HUDEP-2 (cell line): Measurements from ENCODE around the gene TMEM30A.

Experiments used
- DNase-seq, 76 experiments: peaks; one replicate each; lab custom pipeline; 2025; ENCODE audit not compliant: unreplicated experiment in 76 of 76; lab: John Stamatoyannopoulos, UW

Gene TMEM30A

GRCh38 chr6:75266716-75267291 is 17.8 kb downstream of the TMEM30A start:
- DNase-seq, result peak in 12 of 76 experiments; percentile 10 to 49 (median 25)

GRCh38 chr6:75263401-75263750 is 21.2 kb downstream of the TMEM30A start:
- no peak for DNase-seq

GRCh38 chr6:75262716-75263400 is 21.7 kb downstream of the TMEM30A start:
- no peak for DNase-seq

- no peak for DNase-seq
These were observed 23.3 kb downstream of the TMEM30A start for GRCh38 chr6:75261299-75261698.

GRCh38 chr6:75257343-75258087 is 27.1 kb downstream of the TMEM30A start:
- no peak for DNase-seq

- DNase-seq, result no peak
These were observed 34.0 kb downstream of the TMEM30A start for GRCh38 chr6:75250552-75250951.

- DNase-seq, result no peak
These were observed 34.8 kb downstream of the TMEM30A start for GRCh38 chr6:75249837-75250236.

GRCh38 chr6:75246386-75246785 is 38.2 kb downstream of the TMEM30A start:
- no peak for DNase-seq

- peak in 12 of 76 experiments; percentile 22 to 63 (median 42) for DNase-seq
These were observed 40.5 kb downstream of the TMEM30A start for GRCh38 chr6:75244063-75244584.

GRCh38 chr6:75243333-75244062 is 41.1 kb downstream of the TMEM30A start, which contains the start of gene COX7A2:
Gene COX7A2, minus strand, starts transcription at chr6:75243801. Its CDS starts 67 bp downstream, at chr6:75243734.
- peak; percentile 46 to 97 (median 89) for DNase-seq

GRCh38 chr6:75236630-75237029 is 48.0 kb downstream of the TMEM30A start:
- no peak for DNase-seq

GRCh38 chr6:75235271-75235670 is 49.3 kb downstream of the TMEM30A start:
- no peak for DNase-seq

GRCh38 chr6:75234126-75234865 is 50.3 kb downstream of the TMEM30A start:
- DNase-seq, result no peak

GRCh38 chr6:75233092-75233615 is 51.4 kb downstream of the TMEM30A start:
- DNase-seq, result no peak

- DNase-seq, result peak in 17 of 76 experiments; percentile 8 to 33 (median 18)
These were observed 53.9 kb downstream of the TMEM30A start for GRCh38 chr6:75230484-75231325.

- no peak for DNase-seq
These were observed 60.2 kb downstream of the TMEM30A start for GRCh38 chr6:75224303-75224926.

- no peak for DNase-seq
These were observed 61.2 kb downstream of the TMEM30A start for GRCh38 chr6:75223428-75223827.

GRCh38 chr6:75222261-75222660 is 62.3 kb downstream of the TMEM30A start:
- DNase-seq, result no peak

- no peak for DNase-seq
These were observed 63.5 kb downstream of the TMEM30A start for GRCh38 chr6:75221116-75221515.
